HepG2 (cell line): ENCODE data around the gene CMYA5. TPM values are rescaled to one million over a fixed set of nuclear protein-coding genes. Genes with fewer than 3 reads are reported as not detected.

ENCODE experiments used
- ATAC-seq: fragments of 200-7000 bp; cut with Tn5 transposase; 3 replicates; pipeline ENCODE4 v1.9.1; 2020; ENCODE audit warnings: mild to moderate bottlenecking, moderate library complexity
- BruUV-seq: library from RNA; stranded (reverse); fragments of 400-500 nt; replicated peaks from 2 replicates; lab custom pipeline; 2021; lab: Mats Ljungman, UMichigan
- CTCF ChIA-PET: fragments of 300-600 bp; formaldehyde crosslinking; extraction: SDS; loops from one replicate; lab custom pipeline; 2021; ENCODE audit warnings: low total read pairs, inconsistent platforms, low intra/inter-chr PET ratio; lab: Yijun Ruan, JAX
- POLR2A ChIA-PET: fragments of 350-600 bp; sonication (Branson Sonifier 250); formaldehyde crosslinking; loops from one replicate; lab custom pipeline; 2020; ENCODE audit warnings: antibody characterized with exemption, inconsistent platforms; lab: Yijun Ruan, JAX
- DNase-seq: peaks from one replicate; pipeline ENCODE4 v3.0.0-alpha.2; 2015; ENCODE audit warnings: low spot score
- FAIRE-seq: peaks from 3 replicates; lab custom pipeline; 2011; peaks lifted over from hg19 to GRCh38; lab: Jason Lieb, UNC
- H2AFZ ChIP-seq: one replicate; pipeline ENCODE4 v1.6.1; 2011; ENCODE audit warnings: low read length, inconsistent platforms
- H3K27ac ChIP-seq: fragments of 300-600 bp; 3 replicates; pipeline ENCODE4 v1.8.0; 2011; ENCODE audit warnings: mixed run types, mild to moderate bottlenecking, mixed read lengths, low read length, inconsistent platforms; ENCODE audit not compliant: insufficient read depth; ENCODE audit errors: extremely low read length
- H3K27me3 ChIP-seq, 2 experiments: fragments of 200-600 bp in 1 of 2; 2 replicates in 1 of 2; 3 replicates in 1 of 2; pipeline versions ENCODE4 v1.6.0 to v1.8.0; 2011; ENCODE audit warnings: low read length in 2 of 2, mild to moderate bottlenecking in 2 of 2, moderate library complexity in 2 of 2, inconsistent platforms in 1 of 2; ENCODE audit not compliant: insufficient read depth in 2 of 2, control insufficient read depth in 1 of 2
- H3K36me3 ChIP-seq, 2 experiments: fragments of 200-600 bp in 1 of 2; replicated peaks in 1 of 2; 2 replicates in 1 of 2; 3 replicates in 1 of 2; pipeline versions ENCODE4 v1.5.1 to v1.8.0; 2011; ENCODE audit warnings: low read length in 2 of 2, inconsistent platforms in 1 of 2; ENCODE audit not compliant: insufficient read depth in 2 of 2, control insufficient read depth in 1 of 2
- H3K4me1 ChIP-seq: 2 replicates; pipeline ENCODE4 v1.5.1; 2012; ENCODE audit warnings: low read length, inconsistent platforms; ENCODE audit not compliant: insufficient read depth
- H3K4me2 ChIP-seq: 2 replicates; pipeline ENCODE4 v1.6.0; 2011; ENCODE audit warnings: low read depth, low read length, inconsistent platforms
- H3K4me3 ChIP-seq, 3 experiments: fragments of 200-600 bp in 1 of 3; sonication (generic), shearing (Covaris generic) in 1 of 3; replicated peaks in 1 of 3; 2 replicates each; pipeline ENCODE4 v1.5.1; 2011 to 2016; ENCODE audit warnings: low read length in 3 of 3, inconsistent platforms in 2 of 3, low read depth in 2 of 3, mild to moderate bottlenecking in 2 of 3, control low read depth in 1 of 3, mixed read lengths in 1 of 3; ENCODE audit not compliant: insufficient read depth in 1 of 3
- H3K79me2 ChIP-seq: one replicate; pipeline ENCODE4 v1.6.1; 2011; ENCODE audit warnings: low read length, inconsistent platforms; ENCODE audit not compliant: insufficient read depth
- H3K9ac ChIP-seq: 2 replicates; pipeline ENCODE4 v1.6.0; 2011; ENCODE audit warnings: mild to moderate bottlenecking, low read depth, low read length, inconsistent platforms; ENCODE audit not compliant: insufficient read depth
- H3K9me3 ChIP-seq: 2 replicates; pipeline ENCODE4 v1.5.1; 2012; ENCODE audit warnings: mild to moderate bottlenecking, low read length
- H4K20me1 ChIP-seq: 2 replicates; pipeline ENCODE4 v1.6.0; 2011; ENCODE audit warnings: inconsistent platforms, mild to moderate bottlenecking, low read length, moderate library complexity; ENCODE audit not compliant: insufficient read depth
- AHR ChIP-seq: IDR thresholded peaks from 2 replicates; pipeline ENCODE4 v1.6.1; 2018; ENCODE audit warnings: missing genetic modification reagents, missing compliant biosample characterization
- LCORL ChIP-seq, 2 experiments: fragments of 450-650 bp in 1 of 2; sonication (generic) in 1 of 2; formaldehyde crosslinking in 1 of 2; IDR thresholded peaks; 2 replicates each; pipeline versions ENCODE4 v1.5.0 to v1.6.1; 2017 to 2020; ENCODE audit warnings: antibody characterized with exemption in 1 of 2, missing genetic modification reagents in 1 of 2
- MAZ ChIP-seq, 2 experiments: sonication (generic) in 1 of 2; formaldehyde crosslinking in 1 of 2; IDR thresholded peaks; 2 replicates each; pipeline versions ENCODE4 v1.5.0 to v1.6.1; 2012 to 2020; ENCODE audit warnings: low read depth in 2 of 2, mild to moderate bottlenecking in 2 of 2, borderline replicate concordance in 1 of 2, improper control_type of control experiment in 1 of 2, low read length in 1 of 2, missing genetic modification reagents in 1 of 2, moderate library complexity in 1 of 2
- MEF2D ChIP-seq: sonication (generic); formaldehyde crosslinking; IDR thresholded peaks from 2 replicates; pipeline ENCODE4 v1.5.1; 2020; ENCODE audit warnings: mild to moderate bottlenecking, missing genetic modification reagents
- NR2C2 ChIP-seq: sonication (generic); formaldehyde crosslinking; IDR thresholded peaks from 2 replicates; pipeline ENCODE4 v1.4.0; 2020; ENCODE audit warnings: missing genetic modification reagents, mild to moderate bottlenecking, moderate library complexity, borderline replicate concordance
- NR2F6 ChIP-seq, 2 experiments: IDR thresholded peaks; 2 replicates each; pipeline ENCODE4 v1.6.1; 2016; ENCODE audit warnings: antibody characterized with exemption in 1 of 2, mild to moderate bottlenecking in 1 of 2
- SIN3A ChIP-seq: IDR thresholded peaks from 2 replicates; pipeline ENCODE4 v1.6.1; 2011; ENCODE audit warnings: low read depth, mild to moderate bottlenecking, control low read depth, low read length, borderline replicate concordance
- SKI ChIP-seq: fragments of 450-650 bp; IDR thresholded peaks from one replicate; pipeline ENCODE4 v1.6.1; 2018; ENCODE audit warnings: mild to moderate bottlenecking; ENCODE audit not compliant: partially characterized antibody
- SOX13 ChIP-seq, 3 experiments: fragments of 450-650 bp in 1 of 3; sonication (generic) in 1 of 3; formaldehyde crosslinking in 1 of 3; IDR thresholded peaks in 2 of 3; conservative IDR thresholded peaks in 1 of 3; 2 replicates each; pipeline versions ENCODE4 v1.5.0 to v1.6.1; 2016 to 2020; ENCODE audit warnings: antibody characterized with exemption in 1 of 3, mild to moderate bottlenecking in 1 of 3, missing compliant biosample characterization in 1 of 3, missing genetic modification reagents in 1 of 3, moderate library complexity in 1 of 3
- SRY ChIP-seq: sonication (generic); formaldehyde crosslinking; IDR thresholded peaks from 2 replicates; pipeline ENCODE4 v1.8.0; 2022; ENCODE audit warnings: mild to moderate bottlenecking, missing genetic modification reagents
- TARDBP ChIP-seq: sonication (generic); formaldehyde crosslinking; IDR thresholded peaks from 2 replicates; pipeline ENCODE4 v1.8.0; 2022; ENCODE audit warnings: mild to moderate bottlenecking, missing genetic modification reagents
- TBX2 ChIP-seq: sonication (generic); formaldehyde crosslinking; IDR thresholded peaks from 2 replicates; pipeline ENCODE4 v1.5.0; 2020; ENCODE audit warnings: missing genetic modification reagents, mild to moderate bottlenecking, borderline replicate concordance
- ZNF138 ChIP-seq: sonication (generic); formaldehyde crosslinking; IDR thresholded peaks from 2 replicates; pipeline ENCODE4 v1.5.0; 2020; ENCODE audit warnings: mild to moderate bottlenecking, low read depth, missing genetic modification reagents
- ZNF160 ChIP-seq: sonication (generic); formaldehyde crosslinking; IDR thresholded peaks from 2 replicates; pipeline ENCODE4 v1.8.0; 2022; ENCODE audit warnings: mild to moderate bottlenecking, inconsistent platforms, missing genetic modification reagents
- ZNF350 ChIP-seq: sonication (generic); formaldehyde crosslinking; IDR thresholded peaks from 2 replicates; pipeline ENCODE4 v1.4.0; 2020; ENCODE audit warnings: mild to moderate bottlenecking, low read depth, missing genetic modification reagents, borderline replicate concordance
- ZNF547 ChIP-seq: sonication (generic); formaldehyde crosslinking; IDR thresholded peaks from 2 replicates; pipeline ENCODE4 v1.5.1; 2020; ENCODE audit warnings: mild to moderate bottlenecking, missing genetic modification reagents
- ZNF713 ChIP-seq: sonication (generic); formaldehyde crosslinking; IDR thresholded peaks from 2 replicates; pipeline ENCODE4 v1.4.0; 2020; ENCODE audit warnings: mild to moderate bottlenecking, missing genetic modification reagents
- WGBS: methylation state at CpG from one replicate; pipeline ENCODE4 v1.1.6; 2017; ENCODE audit warnings: low lambda C conversion rate; 5-methylcytosine and 5-hydroxymethylcytosine counted together
- in situ Hi-C: cut with HindIII; loops from 2 replicates; pipeline ENCODE4 v1.10.0; 2017; ENCODE audit warnings: low pct_unique_long_range_greater_than_20kb; ENCODE audit not compliant: extremely low pct_ligation_motif_present
- intact Hi-C: fragments of 100-400 bp; cut with micrococcal nuclease; formaldehyde crosslinking; loops from one replicate; pipeline ENCODE4 v1.10.0; 2022; ENCODE audit not compliant: unreplicated experiment
- polyA plus RNA-seq, 8 experiments: library from polyadenylated mRNA; depleted of rRNA in 3 of 8; stranded (reverse) in 7 of 8; unstranded in 1 of 8; fragments of >200 nt; fragmentation: Illumina TruSeq in 4 of 8; extraction: Trizol in 4 of 8; gene quantifications; 2 replicates each; pipeline versions ENCODE4 v1.2.1 to v1.2.3, GENCODE V29; 2011 to 2016; ENCODE audit warnings: low read depth in 4 of 8, missing spikeins in 1 of 8, mixed read lengths in 1 of 8; ENCODE audit not compliant: insufficient read depth in 1 of 8
- total RNA-seq, 5 experiments: library from RNA; depleted of rRNA; stranded (reverse); fragments of >200 nt; fragmentation: Illumina TruSeq; extraction: Trizol; gene quantifications; 2 replicates each; pipeline ENCODE4 v1.2.3, GENCODE V29; 2016; ENCODE audit warnings: low read depth in 1 of 5

Gene CMYA5
- total and polyA plus RNA-seq, 2 of the 13 experiments (the other 11 are each of a cell fraction or from before 2014, with no cell fraction given): 0.13 to 0.51 TPM

DNA sequence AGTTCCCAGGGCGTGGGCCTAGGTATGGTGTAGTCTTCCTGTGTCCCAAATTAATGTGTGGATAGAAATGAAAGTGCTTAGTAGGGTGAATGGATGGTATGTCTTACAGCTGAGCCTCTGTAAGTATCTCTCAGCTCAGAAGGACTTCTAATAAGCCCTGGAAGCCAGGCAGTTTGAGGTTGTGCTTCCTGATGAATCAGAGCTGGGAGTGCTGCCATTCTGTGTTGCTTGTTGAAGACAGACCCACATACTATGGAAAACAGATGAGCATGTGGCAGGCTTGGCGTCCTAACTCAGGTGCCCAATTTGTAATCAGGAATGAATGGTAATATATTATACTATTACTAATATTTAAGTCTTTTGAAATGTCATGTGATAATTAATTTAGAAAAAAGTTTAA, 69.8 kb downstream of the CMYA5 start:
- Histone ChIP-seq H3K27ac (peak overlapping the region; percentile 35), H3K36me3 (no peaks in the 10 kb centered on the region), H3K27me3 (no peaks in the 10 kb centered on the region), H3K9ac (no peak overlapping the region; the same call in 1 of the 2 replicates), H3K4me2 (peak overlapping the region; percentile 49; the same call in 1 of the 2 replicates), H3K4me3 (no peak overlapping the region; a peak in 2 of 6 replicates), H3K79me2 (no peaks in the 10 kb centered on the region), H3K9me3 (no peaks in the 10 kb centered on the region), H2AFZ (no peak overlapping the region), H3K4me1 (peaks cover 49% of the 10 kb centered on the region), H4K20me1 (no peaks in the 10 kb centered on the region)
- POLR2A ChIA-PET: interaction anchor here (0.6 to 1.6 kb wide), 3 partner anchors 10 to 648 kb away, joined by 3 to 5 read pairs (median 3); no protein-coding TSS in a partner anchor
- 45% methylated on average over 2 of the region's 2 CpGs for WGBS
- intact Hi-C loops: no loop called here
- FAIRE-seq: no peak
- in situ Hi-C loops: no loop called here
- ATAC-seq: peak; percentile 48
- no TSS peak for BruUV-seq
- CTCF ChIA-PET: no interaction called here
- TF ChIP-seq TARDBP (0 out of 2 replicates have a peak, but pooled peaks have one; percentile 27), SKI (no peak)
- no peak for DNase-seq

DNA sequence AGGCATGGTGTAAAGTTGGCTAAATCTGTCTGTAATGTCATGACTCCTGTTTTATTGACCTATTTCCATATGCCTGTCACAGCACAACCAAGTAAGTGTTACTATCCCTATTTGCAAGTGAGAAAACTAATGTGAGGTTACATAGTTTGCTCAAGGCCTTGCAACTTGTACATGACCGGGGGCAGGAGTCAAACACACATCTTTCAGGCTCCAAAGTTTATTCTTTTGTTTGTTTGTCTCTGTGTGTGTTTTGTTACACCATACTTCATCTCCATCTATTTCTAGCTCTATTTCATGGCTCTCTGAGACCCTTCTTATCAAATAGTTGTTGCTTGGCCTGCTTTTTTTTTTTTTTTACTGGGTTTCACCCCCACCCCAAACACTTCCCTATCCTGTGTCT, 70.2 kb downstream of the CMYA5 start:
- Histone ChIP-seq H3K9me3 (no peaks in the 10 kb centered on the region), H3K4me1 (peaks cover 45% of the 10 kb centered on the region), H3K36me3 (no peaks in the 10 kb centered on the region), H4K20me1 (no peaks in the 10 kb centered on the region), H3K27me3 (no peaks in the 10 kb centered on the region), H3K4me2 (peak overlapping the region; percentile 49; the same call in 1 of the 2 replicates), H3K9ac (no peak overlapping the region), H3K4me3 (peak overlapping the region in 1 of 3 experiments; percentile 15; a peak in 2 of 6 replicates), H2AFZ (no peak overlapping the region), H3K27ac (no peak overlapping the region), H3K79me2 (no peaks in the 10 kb centered on the region)
- intact Hi-C loops (no loop called here), in situ Hi-C loops (no loop called here)
- 0% methylated on average over 1 of the region's 1 CpG for WGBS
- FAIRE-seq (peak; percentile 53), ATAC-seq (peak; percentile 79), DNase-seq (peak; percentile 18)
- no TSS peak for BruUV-seq
- CTCF ChIA-PET: no interaction called here
- POLR2A ChIA-PET: interaction anchor here (1.0 to 1.6 kb wide), 2 partner anchors 10 to 15 kb away, joined by 3 to 5 read pairs; no protein-coding TSS in a partner anchor
- no peak for TF ChIP-seq SRY (CRISPR knock-in tag)
- no peak for TF ChIP-seq SOX13 (IDR thresholded peaks at IDR 0.05)
- TF ChIP-seq SOX13 (CRISPR knock-in tag; conservative IDR thresholded peaks at IDR 0.05 in 1 of 2, IDR thresholded peaks at IDR 0.05 in 1 of 2): peak in 1 of 2 experiments; percentile 28; a peak in 1 of 4 replicates
- TF ChIP-seq ZNF138 (CRISPR knock-in tag): no peak
- TF ChIP-seq NR2F6 (IDR thresholded peaks at IDR 0.05): peak; percentile 28; the same call in 1 of the 2 replicates
- no peak for TF ChIP-seq NR2F6 (CRISPR knock-in tag; IDR thresholded peaks at IDR 0.05)
- peak; percentile 97 for TF ChIP-seq ZNF160 (CRISPR knock-in tag)
- TF ChIP-seq MAZ (IDR thresholded peaks at IDR 0.05; ENCODE audit: borderline replicate concordance, low read depth, low read length): no peak
- no peak for TF ChIP-seq MAZ (CRISPR knock-in tag; IDR thresholded peaks at IDR 0.05; ENCODE audit: low read depth)
- TF ChIP-seq ZNF713 (CRISPR knock-in tag): no peak
- 0 out of 2 replicates have a peak, but pooled peaks have one; percentile 15 for TF ChIP-seq MEF2D (CRISPR knock-in tag)
- TF ChIP-seq TBX2 (CRISPR knock-in tag): peak; percentile 65
- TF ChIP-seq ZNF547 (CRISPR knock-in tag): no peak
- 0 out of 2 replicates have a peak, but pooled peaks have one; percentile 17 for TF ChIP-seq NR2C2 (CRISPR knock-in tag)
- TF ChIP-seq LCORL (IDR thresholded peaks at IDR 0.05): no peak
- TF ChIP-seq LCORL (CRISPR knock-in tag; IDR thresholded peaks at IDR 0.05): no peak
- TF ChIP-seq ZNF350 (CRISPR knock-in tag): no peak
- TF ChIP-seq AHR (CRISPR knock-in tag): no peak
- no peak for TF ChIP-seq SIN3A
